ENCODE measurements around the gene CC2D2A. TPM values are rescaled to one million over a fixed set of nuclear protein-coding genes. Genes with fewer than 3 reads are reported as not detected.

Gene CC2D2A
- total RNA-seq, 1 donor from 2014 or later = 7.8 TPM

DNA sequence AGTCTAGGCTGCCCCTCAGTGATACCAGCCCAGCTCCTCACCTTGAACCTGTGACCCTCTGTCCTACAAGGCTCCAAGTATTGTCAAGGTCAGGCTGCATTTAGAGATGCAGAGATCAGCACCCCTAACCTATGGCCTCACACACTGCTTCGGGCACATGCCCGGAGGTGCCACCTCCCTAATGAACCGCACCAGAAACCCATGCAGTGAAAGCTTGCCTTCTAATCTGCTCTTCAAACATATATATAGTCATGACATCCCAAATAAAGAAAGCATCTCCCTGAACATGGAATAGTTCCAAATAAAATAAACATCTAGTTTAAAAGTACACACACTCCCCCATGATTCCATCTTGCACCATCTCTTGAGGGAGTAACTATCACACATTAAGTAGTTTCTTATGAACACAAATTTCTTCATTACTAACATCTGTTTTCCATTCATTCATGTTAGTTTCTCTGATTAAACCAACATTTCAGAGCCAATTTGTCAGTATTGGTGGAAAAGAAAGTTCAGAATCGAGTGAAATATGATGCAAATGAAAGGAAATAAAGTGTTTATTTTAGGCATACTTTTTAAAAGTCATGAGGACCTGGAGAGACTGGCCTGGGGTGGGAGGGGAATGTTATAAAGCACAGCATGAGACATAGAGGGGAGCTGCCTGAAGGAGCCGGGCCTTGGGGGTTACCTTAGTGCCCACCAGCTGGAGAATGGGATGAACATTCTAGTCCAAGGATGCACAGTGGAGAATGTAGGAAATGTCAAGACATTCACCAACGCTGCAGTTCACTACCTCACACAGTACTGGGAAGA is 19.2 kb downstream of the CC2D2A start:
- Histone ChIP-seq H3K4me3 (ENCODE audit: low read length in 3 of 3) (no peak overlapping the region), H3K36me3 (ENCODE audit: control insufficient read depth in 3 of 3, insufficient read depth in 3 of 3, low read length in 3 of 3) (no peaks in the 10 kb centered on the region), H3K27ac (ENCODE audit: low read depth, low read length) (no peak overlapping the region)

DNA sequence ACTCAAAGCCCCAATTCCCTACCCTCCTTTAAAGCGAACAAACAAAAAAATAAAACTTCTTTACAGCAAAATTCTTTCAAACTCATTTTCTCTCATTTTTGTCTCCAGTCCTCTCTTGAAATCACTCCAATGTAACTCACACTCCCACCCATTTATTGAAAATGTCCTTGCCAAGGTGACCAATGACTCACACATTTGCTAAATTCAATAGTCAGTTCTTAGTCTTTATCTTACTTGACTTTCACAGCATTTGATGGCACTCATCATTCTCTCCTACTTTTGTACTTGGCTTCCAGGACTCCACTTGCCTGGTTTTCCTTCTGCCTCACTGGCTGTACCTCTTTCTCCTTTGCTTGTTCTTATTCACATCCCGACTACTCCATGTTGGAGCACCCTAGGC is 19.9 kb downstream of the CC2D2A start:
- H3K27ac ChIP-seq (ENCODE audit: low read depth, low read length) = no peak overlapping the region
- H3K4me1 ChIP-seq (ENCODE audit: control insufficient read depth in 3 of 3, insufficient read depth in 3 of 3, low read length in 3 of 3) = peaks cover 0 to 3% (median 0%) of the 10 kb centered on the region in 3 donors
- no peak overlapping the region for H3K4me3 ChIP-seq (ENCODE audit: low read length in 3 of 3)
- H3K36me3 ChIP-seq (ENCODE audit: control insufficient read depth in 3 of 3, insufficient read depth in 3 of 3, low read length in 3 of 3) = no peaks in the 10 kb centered on the region
- no peaks in the 10 kb centered on the region for H3K9me3 ChIP-seq (ENCODE audit: control insufficient read depth in 3 of 3, low read length in 3 of 3)
- H3K9ac ChIP-seq (ENCODE audit: low read depth in 1 of 3, low read length in 3 of 3) = no peak overlapping the region
- no peaks in the 10 kb centered on the region for H3K27me3 ChIP-seq (ENCODE audit: control insufficient read depth in 3 of 3, insufficient read depth in 3 of 3, low read length in 3 of 3)

More for the DNA sequence above, 19.2 kb downstream of the CC2D2A start:
- Histone ChIP-seq H3K9me3 (ENCODE audit: control insufficient read depth in 3 of 3, low read length in 3 of 3) (no peaks in the 10 kb centered on the region), H3K4me1 (ENCODE audit: control insufficient read depth in 3 of 3, insufficient read depth in 3 of 3, low read length in 3 of 3) (peaks cover 0 to 3% (median 0%) of the 10 kb centered on the region in 3 donors), H3K27me3 (ENCODE audit: control insufficient read depth in 3 of 3, insufficient read depth in 3 of 3, low read length in 3 of 3) (no peaks in the 10 kb centered on the region), H3K9ac (ENCODE audit: low read depth in 1 of 3, low read length in 3 of 3) (no peak overlapping the region)

DNA sequence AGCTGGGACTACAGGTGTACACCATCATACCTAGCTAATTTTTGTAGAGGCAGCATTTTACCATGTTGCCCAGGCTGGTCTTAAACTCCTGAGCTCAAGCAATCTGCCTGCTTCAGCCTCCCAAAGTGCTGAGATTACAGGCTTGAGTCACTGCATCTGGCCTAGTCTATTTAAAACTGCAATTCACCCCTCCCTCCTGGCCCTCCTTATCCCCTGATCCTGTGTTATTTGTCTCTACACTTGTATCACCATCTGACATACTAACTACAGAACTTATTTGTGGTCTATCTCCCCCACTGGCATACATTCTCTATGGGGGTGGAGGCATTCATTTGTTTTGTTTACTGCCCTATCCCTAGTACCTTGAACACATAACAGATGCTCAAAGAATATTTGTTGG is 23.7 kb downstream of the CC2D2A start:
- no peak overlapping the region for H3K4me3 ChIP-seq (ENCODE audit: low read length in 3 of 3)
- peaks cover 0 to 3% (median 0%) of the 10 kb centered on the region in 3 donors for H3K4me1 ChIP-seq (ENCODE audit: control insufficient read depth in 3 of 3, insufficient read depth in 3 of 3, low read length in 3 of 3)
- no peaks in the 10 kb centered on the region for H3K27me3 ChIP-seq (ENCODE audit: control insufficient read depth in 3 of 3, insufficient read depth in 3 of 3, low read length in 3 of 3)
- H3K36me3 ChIP-seq (ENCODE audit: control insufficient read depth in 3 of 3, insufficient read depth in 3 of 3, low read length in 3 of 3) = no peaks in the 10 kb centered on the region
- no peak overlapping the region for H3K27ac ChIP-seq (ENCODE audit: low read depth, low read length)
- H3K9me3 ChIP-seq (ENCODE audit: control insufficient read depth in 3 of 3, low read length in 3 of 3) = peaks cover 0 to 2% (median 0%) of the 10 kb centered on the region in 3 donors
- H3K9ac ChIP-seq (ENCODE audit: low read depth in 1 of 3, low read length in 3 of 3) = no peak overlapping the region

DNA sequence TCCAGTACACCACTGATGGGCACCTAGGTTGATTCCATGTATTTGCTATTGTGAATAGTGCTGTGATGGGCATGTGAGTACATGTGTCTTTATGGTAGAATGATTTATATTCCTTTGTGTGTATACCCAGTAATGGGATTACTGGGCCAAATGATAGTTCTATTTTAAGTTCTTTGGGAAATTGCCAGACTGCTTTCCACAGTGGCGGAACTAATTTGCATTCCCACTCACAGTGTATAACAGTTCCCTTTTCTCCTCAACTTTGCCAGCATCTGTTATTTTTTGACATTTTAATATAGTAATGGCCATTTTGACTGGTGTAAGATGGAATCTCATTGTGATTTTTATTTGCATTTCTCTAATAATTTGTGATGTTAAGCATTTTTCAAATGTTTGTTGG is 25.9 kb downstream of the CC2D2A start:
- Histone ChIP-seq H3K27me3 (ENCODE audit: control insufficient read depth in 3 of 3, insufficient read depth in 3 of 3, low read length in 3 of 3) (no peaks in the 10 kb centered on the region), H3K4me3 (ENCODE audit: low read length in 3 of 3) (no peak overlapping the region), H3K9me3 (ENCODE audit: control insufficient read depth in 3 of 3, low read length in 3 of 3) (peaks cover 0 to 2% (median 0%) of the 10 kb centered on the region in 3 donors), H3K9ac (ENCODE audit: low read depth in 1 of 3, low read length in 3 of 3) (no peak overlapping the region), H3K36me3 (ENCODE audit: control insufficient read depth in 3 of 3, insufficient read depth in 3 of 3, low read length in 3 of 3) (peaks cover 0 to 2% (median 0%) of the 10 kb centered on the region in 3 donors), H3K27ac (ENCODE audit: low read depth, low read length) (no peak overlapping the region), H3K4me1 (ENCODE audit: control insufficient read depth in 3 of 3, insufficient read depth in 3 of 3, low read length in 3 of 3) (no peaks in the 10 kb centered on the region)

DNA sequence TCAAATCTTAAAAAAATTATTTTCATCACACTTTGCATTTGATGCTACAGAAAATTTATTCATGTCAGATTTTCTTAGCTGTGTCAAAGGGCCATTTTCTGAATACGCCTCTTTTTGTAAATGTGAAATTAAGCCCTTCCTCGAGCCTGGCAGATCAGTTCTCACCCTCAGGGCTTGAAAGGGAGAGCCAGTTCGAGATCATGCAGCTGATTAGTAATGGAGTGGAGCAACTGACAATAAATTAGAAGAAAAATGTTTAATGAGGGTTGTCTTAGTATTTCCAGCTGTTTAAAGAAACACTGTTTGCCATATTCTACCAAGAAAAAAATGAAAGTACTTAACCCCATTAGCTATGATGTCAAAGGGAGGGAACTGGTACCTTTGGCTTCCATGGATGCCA is 28.7 kb downstream of the CC2D2A start:
- Histone ChIP-seq H3K27ac (ENCODE audit: low read depth, low read length) (no peak overlapping the region), H3K9ac (ENCODE audit: low read depth in 1 of 3, low read length in 3 of 3) (no peak overlapping the region), H3K9me3 (ENCODE audit: control insufficient read depth in 3 of 3, low read length in 3 of 3) (peaks cover 0 to 2% (median 0%) of the 10 kb centered on the region in 3 donors), H3K36me3 (ENCODE audit: control insufficient read depth in 3 of 3, insufficient read depth in 3 of 3, low read length in 3 of 3) (peaks cover 0 to 2% (median 0%) of the 10 kb centered on the region in 3 donors), H3K4me1 (ENCODE audit: control insufficient read depth in 3 of 3, insufficient read depth in 3 of 3, low read length in 3 of 3) (no peaks in the 10 kb centered on the region), H3K4me3 (ENCODE audit: low read length in 3 of 3) (no peak overlapping the region), H3K27me3 (ENCODE audit: control insufficient read depth in 3 of 3, insufficient read depth in 3 of 3, low read length in 3 of 3) (no peaks in the 10 kb centered on the region)

DNA sequence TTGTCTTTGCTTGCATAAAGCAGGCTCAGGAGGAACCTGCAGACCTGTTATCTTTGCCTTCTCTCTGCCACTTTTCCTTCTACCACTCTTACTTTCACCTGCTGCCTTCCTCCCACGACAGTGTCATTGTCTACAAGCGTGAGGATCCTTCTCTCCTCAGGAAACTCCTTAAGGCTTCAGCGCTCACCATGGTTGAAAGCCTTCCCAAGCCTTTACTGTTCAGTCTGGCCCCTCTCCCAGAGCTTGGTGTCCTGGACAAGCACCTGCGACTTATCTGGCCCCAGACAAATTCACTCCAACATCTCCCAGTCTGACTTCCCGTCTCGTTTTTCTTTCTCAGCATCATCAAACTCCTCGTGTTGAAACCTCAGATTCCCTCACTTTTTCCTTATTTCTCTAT is 31.0 kb downstream of the CC2D2A start:
- Histone ChIP-seq H3K27me3 (ENCODE audit: control insufficient read depth in 3 of 3, insufficient read depth in 3 of 3, low read length in 3 of 3) (no peaks in the 10 kb centered on the region), H3K9ac (ENCODE audit: low read depth in 1 of 3, low read length in 3 of 3) (no peak overlapping the region), H3K36me3 (ENCODE audit: control insufficient read depth in 3 of 3, insufficient read depth in 3 of 3, low read length in 3 of 3) (peaks cover 0 to 2% (median 0%) of the 10 kb centered on the region in 3 donors), H3K4me3 (ENCODE audit: low read length in 3 of 3) (no peak overlapping the region), H3K9me3 (ENCODE audit: control insufficient read depth in 3 of 3, low read length in 3 of 3) (peaks cover 0 to 2% (median 0%) of the 10 kb centered on the region in 3 donors), H3K4me1 (ENCODE audit: control insufficient read depth in 3 of 3, insufficient read depth in 3 of 3, low read length in 3 of 3) (no peaks in the 10 kb centered on the region), H3K27ac (ENCODE audit: low read depth, low read length) (no peak overlapping the region)

DNA sequence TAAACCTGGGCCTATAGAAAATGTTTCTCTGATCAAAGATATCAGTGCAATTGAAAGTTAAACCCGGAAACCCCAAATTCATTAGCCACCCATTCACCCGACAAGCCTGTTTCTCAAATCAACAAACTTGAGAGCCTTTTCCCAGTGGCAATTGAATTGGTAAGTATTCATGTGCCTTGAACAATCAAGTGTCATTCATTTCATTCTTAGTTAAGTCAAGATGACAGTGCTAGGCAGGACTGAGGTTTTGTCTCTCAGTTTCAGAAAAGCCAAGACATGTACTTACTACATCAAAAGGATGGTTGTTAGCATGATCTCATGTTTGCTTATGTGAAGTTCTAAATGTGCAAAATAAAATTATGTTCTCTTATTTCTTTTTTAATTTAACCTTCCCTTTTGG is 32.3 kb downstream of the CC2D2A start:
- H3K36me3 ChIP-seq (ENCODE audit: control insufficient read depth in 3 of 3, insufficient read depth in 3 of 3, low read length in 3 of 3) = peaks cover 0 to 2% (median 0%) of the 10 kb centered on the region in 3 donors

DNA sequence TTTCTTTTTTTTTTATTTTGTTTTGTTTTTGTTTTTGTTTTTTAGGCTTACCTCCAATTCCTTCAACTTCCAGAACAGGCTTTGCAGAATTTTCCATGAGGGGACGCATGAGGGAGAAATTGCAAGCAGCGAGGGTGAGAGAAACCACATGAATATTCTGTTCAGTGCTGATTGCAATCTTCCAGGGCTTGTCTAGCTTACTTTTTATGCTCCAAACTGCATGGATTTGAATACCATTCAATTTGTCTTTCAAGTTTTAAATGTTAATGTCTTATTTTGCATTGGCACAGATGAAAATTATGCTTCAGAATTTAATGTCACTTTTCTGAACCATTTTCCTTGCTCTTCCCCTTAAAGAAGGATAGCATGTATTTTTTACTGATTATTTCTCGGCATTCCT is 32.7 kb downstream of the CC2D2A start:
- no peak overlapping the region for H3K27ac ChIP-seq (ENCODE audit: low read depth, low read length)
- H3K4me3 ChIP-seq (ENCODE audit: low read length in 3 of 3) = no peak overlapping the region
- H3K4me1 ChIP-seq (ENCODE audit: control insufficient read depth in 3 of 3, insufficient read depth in 3 of 3, low read length in 3 of 3) = no peaks in the 10 kb centered on the region
- no peaks in the 10 kb centered on the region for H3K9me3 ChIP-seq (ENCODE audit: control insufficient read depth in 3 of 3, low read length in 3 of 3)
- no peak overlapping the region for H3K9ac ChIP-seq (ENCODE audit: low read depth in 1 of 3, low read length in 3 of 3)
- H3K27me3 ChIP-seq (ENCODE audit: control insufficient read depth in 3 of 3, insufficient read depth in 3 of 3, low read length in 3 of 3) = no peaks in the 10 kb centered on the region
- H3K36me3 ChIP-seq (ENCODE audit: control insufficient read depth in 3 of 3, insufficient read depth in 3 of 3, low read length in 3 of 3) = peaks cover 0 to 2% (median 0%) of the 10 kb centered on the region in 3 donors

More for the DNA sequence above, 32.3 kb downstream of the CC2D2A start:
- H3K27me3 ChIP-seq (ENCODE audit: control insufficient read depth in 3 of 3, insufficient read depth in 3 of 3, low read length in 3 of 3) = no peaks in the 10 kb centered on the region
- no peak overlapping the region for H3K4me3 ChIP-seq (ENCODE audit: low read length in 3 of 3)
- H3K9me3 ChIP-seq (ENCODE audit: control insufficient read depth in 3 of 3, low read length in 3 of 3) = peaks cover 0 to 2% (median 0%) of the 10 kb centered on the region in 3 donors
- H3K27ac ChIP-seq (ENCODE audit: low read depth, low read length) = no peak overlapping the region
- H3K9ac ChIP-seq (ENCODE audit: low read depth in 1 of 3, low read length in 3 of 3) = no peak overlapping the region
- H3K4me1 ChIP-seq (ENCODE audit: control insufficient read depth in 3 of 3, insufficient read depth in 3 of 3, low read length in 3 of 3) = no peaks in the 10 kb centered on the region

DNA sequence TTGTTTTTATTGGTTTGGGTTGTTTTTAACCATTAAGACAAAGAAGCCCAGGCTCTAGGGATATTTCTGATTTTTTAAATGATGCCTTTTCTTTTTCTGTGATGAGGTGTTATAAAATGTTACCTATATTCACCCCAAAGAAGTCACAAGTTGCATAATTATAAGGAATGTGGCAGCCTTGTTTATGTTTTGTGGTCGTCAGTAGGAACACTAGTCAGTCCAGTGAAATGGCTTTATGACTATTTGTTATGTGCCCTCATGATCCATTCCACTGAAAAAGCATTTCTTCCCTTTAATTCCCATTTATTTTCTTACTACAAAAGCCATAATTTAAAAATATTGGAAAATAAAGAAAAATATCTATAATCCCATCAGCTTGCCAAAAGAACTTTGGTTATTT is 34.4 kb downstream of the CC2D2A start:
- Histone ChIP-seq H3K27me3 (ENCODE audit: control insufficient read depth in 3 of 3, insufficient read depth in 3 of 3, low read length in 3 of 3) (no peaks in the 10 kb centered on the region), H3K4me1 (ENCODE audit: control insufficient read depth in 3 of 3, insufficient read depth in 3 of 3, low read length in 3 of 3) (no peaks in the 10 kb centered on the region), H3K27ac (ENCODE audit: low read depth, low read length) (no peak overlapping the region), H3K9me3 (ENCODE audit: control insufficient read depth in 3 of 3, low read length in 3 of 3) (no peaks in the 10 kb centered on the region), H3K36me3 (ENCODE audit: control insufficient read depth in 3 of 3, insufficient read depth in 3 of 3, low read length in 3 of 3) (peaks cover 0 to 2% (median 0%) of the 10 kb centered on the region in 3 donors), H3K4me3 (ENCODE audit: low read length in 3 of 3) (no peak overlapping the region), H3K9ac (ENCODE audit: low read depth in 1 of 3, low read length in 3 of 3) (no peak overlapping the region)

DNA sequence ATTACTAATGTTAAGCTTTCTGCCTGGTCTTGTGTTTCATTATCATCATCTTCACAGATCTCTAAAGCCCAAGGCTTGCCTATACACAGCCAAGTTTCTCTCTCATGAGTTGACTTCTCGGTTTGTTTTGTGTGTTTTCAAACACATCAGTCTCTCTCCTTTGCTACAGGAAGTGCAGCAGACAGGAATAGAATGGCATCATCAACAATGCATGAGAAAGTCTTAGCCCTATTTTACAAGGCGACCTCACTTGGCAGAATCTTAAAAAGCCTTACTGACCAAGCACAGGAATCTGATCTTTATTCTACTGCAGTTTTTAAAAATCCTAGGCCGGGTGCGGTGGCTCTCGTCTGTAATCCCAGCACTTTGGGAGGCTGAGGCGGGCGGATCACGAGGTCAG is 36.8 kb downstream of the CC2D2A start:
- H3K9ac ChIP-seq (ENCODE audit: low read depth in 1 of 3, low read length in 3 of 3) = no peak overlapping the region
- no peak overlapping the region for H3K4me3 ChIP-seq (ENCODE audit: low read length in 3 of 3)
- no peaks in the 10 kb centered on the region for H3K27me3 ChIP-seq (ENCODE audit: control insufficient read depth in 3 of 3, insufficient read depth in 3 of 3, low read length in 3 of 3)
- H3K9me3 ChIP-seq (ENCODE audit: control insufficient read depth in 3 of 3, low read length in 3 of 3) = no peaks in the 10 kb centered on the region
- H3K36me3 ChIP-seq (ENCODE audit: control insufficient read depth in 3 of 3, insufficient read depth in 3 of 3, low read length in 3 of 3) = peaks cover 0 to 9% (median 4%) of the 10 kb centered on the region in 3 donors
- H3K4me1 ChIP-seq (ENCODE audit: control insufficient read depth in 3 of 3, insufficient read depth in 3 of 3, low read length in 3 of 3) = no peaks in the 10 kb centered on the region
- H3K27ac ChIP-seq (ENCODE audit: low read depth, low read length) = no peak overlapping the region

Data from skeletal muscle tissue (tissue), 4 donors.